Transverse colon (tissue), 4 donors: Measurements from ENCODE around the gene SUOX.

ENCODE experiments used
- CTCF ChIP-seq, 5 experiments: fragments of 200-600 bp in 3 of 5; fragments of 450-650 bp in 2 of 5; sonication (generic) in 3 of 5; IDR thresholded peaks; 1 replicate in 2 of 5; 2 replicates in 3 of 5; pipeline ENCODE4 v1.5.1; 2016 to 2017; ENCODE audit warnings: antibody characterized with exemption in 5 of 5, inconsistent platforms in 3 of 5, mild to moderate bottlenecking in 2 of 5, moderate library complexity in 1 of 5
- POLR2A ChIP-seq: fragments of 450-650 bp; IDR thresholded peaks from one replicate; pipeline ENCODE4 v1.6.1; 2016; ENCODE audit warnings: antibody characterized with exemption, mild to moderate bottlenecking, moderate library complexity
- POLR2AphosphoS5 ChIP-seq, 3 donors: sonication (generic); formaldehyde crosslinking; IDR thresholded peaks; one replicate each; pipeline ENCODE4 v1.6.1; 2016; ENCODE audit warnings: antibody characterized with exemption in 3 of 3

GRCh38 chr12:56011509-56012090 lies 14.5 kb downstream of the SUOX start:
- TF ChIP-seq CTCF (IDR thresholded peaks at IDR 0.05), result no peak
- TF ChIP-seq POLR2A, result no peak
- TF ChIP-seq POLR2AphosphoS5 (IDR thresholded peaks at IDR 0.05), result no peak
